Measurements from ENCODE around the gene ACSM6.

GRCh38 chr10:95225136-95225535, 31.1 kb downstream of the ACSM6 start:
- TF ChIP-seq, protein P1, sequence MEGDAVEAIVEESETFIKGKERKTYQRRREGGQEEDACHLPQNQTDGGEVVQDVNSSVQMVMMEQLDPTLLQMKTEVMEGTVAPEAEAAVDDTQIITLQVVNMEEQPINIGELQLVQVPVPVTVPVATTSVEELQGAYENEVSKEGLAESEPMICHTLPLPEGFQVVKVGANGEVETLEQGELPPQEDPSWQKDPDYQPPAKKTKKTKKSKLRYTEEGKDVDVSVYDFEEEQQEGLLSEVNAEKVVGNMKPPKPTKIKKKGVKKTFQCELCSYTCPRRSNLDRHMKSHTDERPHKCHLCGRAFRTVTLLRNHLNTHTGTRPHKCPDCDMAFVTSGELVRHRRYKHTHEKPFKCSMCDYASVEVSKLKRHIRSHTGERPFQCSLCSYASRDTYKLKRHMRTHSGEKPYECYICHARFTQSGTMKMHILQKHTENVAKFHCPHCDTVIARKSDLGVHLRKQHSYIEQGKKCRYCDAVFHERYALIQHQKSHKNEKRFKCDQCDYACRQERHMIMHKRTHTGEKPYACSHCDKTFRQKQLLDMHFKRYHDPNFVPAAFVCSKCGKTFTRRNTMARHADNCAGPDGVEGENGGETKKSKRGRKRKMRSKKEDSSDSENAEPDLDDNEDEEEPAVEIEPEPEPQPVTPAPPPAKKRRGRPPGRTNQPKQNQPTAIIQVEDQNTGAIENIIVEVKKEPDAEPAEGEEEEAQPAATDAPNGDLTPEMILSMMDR (IDR thresholded peaks at IDR 0.05): no peak
- TF ChIP-seq POLR2A (IDR thresholded peaks at IDR 0.05) (no peak), EP300 (IDR thresholded peaks at IDR 0.05) (no peak)

All from tibial nerve (tissue), 4 donors.